Fibroblast of skin of left quadriceps (primary cell): ENCODE data around the gene C4orf51.
"Not testable (repeated sequence)": the region's sequence is repeated elsewhere in the genome, so short reads cannot be mapped to it uniquely, and the experiment has no call there.

Experiments
- DNase-seq, 2 experiments: peaks; one replicate each; pipeline ENCODE4 v3.0.0-alpha.2; 2013; ENCODE audit warnings: low read depth in 2 of 2

The C4orf51 gene

DNA sequence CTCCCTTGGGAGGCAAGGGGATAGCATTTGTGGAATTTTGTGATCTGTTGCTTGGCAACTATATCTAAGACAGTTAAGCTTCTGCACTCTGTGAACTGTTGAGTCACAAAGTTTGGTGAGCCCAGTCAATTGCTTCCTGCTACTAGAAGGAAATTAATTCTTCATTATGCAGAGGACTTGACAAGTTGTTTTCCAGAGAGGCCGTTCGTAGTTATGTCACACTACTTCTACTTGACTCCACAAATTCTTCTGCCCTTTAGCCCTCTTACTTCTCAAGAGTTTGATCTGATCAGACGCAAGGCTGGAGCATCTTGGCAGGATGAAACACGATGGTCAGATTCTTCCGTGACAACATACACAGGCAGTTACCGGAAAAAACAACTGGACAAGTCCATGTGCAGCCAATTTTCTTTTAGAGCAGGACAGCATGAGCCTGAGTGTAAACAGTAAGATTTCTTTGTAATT, at the start of gene C4orf51:
TSS of gene C4orf51 (plus strand) at position 156 of the 465 bp plus-strand sequence. CDS start at position 214, 58 bp downstream.
- DNase-seq, result peak in 1 of 2 experiments; percentile 18

DNA sequence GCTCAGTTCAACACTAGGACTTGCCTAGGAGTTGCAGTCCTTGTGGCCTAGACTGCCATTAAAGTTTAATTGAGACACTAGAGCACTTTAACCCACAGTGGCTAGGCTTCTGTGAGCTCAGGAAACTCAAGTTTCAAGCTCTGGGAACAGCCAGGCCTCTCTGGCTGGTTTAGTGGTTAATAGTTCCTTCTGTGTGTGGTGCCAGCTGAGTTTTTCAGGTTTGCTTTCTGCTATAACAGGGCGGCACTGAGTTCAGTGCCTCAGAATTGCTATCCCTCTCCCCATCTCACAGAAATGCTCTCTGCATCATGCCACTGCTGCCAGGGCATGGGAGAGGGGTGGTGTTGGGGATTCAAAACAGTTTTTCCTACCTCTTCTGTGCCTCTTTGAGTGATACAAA, 44.8 kb upstream of the C4orf51 start:
- no peak for DNase-seq

GRCh38 chr4:145635630-145636029, 44.3 kb upstream of the C4orf51 start:
- DNase-seq, result no peak

DNA sequence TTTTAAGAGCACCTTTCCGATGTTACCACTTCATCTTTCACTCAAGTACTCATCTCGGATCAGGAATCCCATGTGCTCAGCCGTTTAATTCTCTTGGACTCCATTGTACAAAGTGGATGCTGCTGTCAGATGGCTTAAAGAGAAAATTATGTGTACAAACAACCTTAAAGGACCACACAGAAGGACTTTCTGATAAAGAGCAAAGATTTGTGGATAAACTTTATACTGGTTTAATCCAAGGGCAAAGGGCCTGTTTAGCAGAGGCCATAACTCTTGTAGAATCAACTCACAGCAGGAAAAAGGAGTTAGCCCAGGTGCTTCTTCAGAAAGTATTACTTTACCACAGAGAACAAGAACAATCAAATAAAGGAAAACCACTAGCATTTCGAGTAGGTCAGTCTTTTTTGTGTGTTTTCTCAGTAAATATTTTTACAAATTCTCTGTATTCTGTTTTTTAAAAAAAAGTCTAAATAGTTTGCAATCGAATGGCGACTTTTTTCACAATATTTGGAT, 40.7 kb upstream of the C4orf51 start:
- DNase-seq, result no peak

GRCh38 chr4:145640236-145640635, 39.7 kb upstream of the C4orf51 start:
- peak in 1 of 2 experiments; percentile 29 for DNase-seq

DNA sequence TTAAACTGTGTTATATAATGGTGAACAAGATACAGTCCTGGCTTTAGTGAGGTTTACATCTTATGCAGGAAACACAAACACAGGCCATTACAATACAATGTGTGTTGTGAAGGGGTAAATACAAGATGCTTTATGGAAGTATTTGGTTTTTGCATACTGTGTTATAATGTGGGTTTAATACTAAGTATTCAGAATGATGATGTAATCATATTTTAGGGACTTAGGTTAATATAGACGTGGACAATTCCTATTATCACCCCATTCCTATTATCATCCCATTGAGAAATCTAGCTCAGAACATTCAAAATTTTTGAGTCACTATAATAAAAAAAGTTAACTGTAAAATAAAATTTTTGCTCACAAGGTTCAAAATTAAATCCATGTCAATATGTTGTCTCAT, 36.7 kb upstream of the C4orf51 start:
- no peak for DNase-seq

DNA sequence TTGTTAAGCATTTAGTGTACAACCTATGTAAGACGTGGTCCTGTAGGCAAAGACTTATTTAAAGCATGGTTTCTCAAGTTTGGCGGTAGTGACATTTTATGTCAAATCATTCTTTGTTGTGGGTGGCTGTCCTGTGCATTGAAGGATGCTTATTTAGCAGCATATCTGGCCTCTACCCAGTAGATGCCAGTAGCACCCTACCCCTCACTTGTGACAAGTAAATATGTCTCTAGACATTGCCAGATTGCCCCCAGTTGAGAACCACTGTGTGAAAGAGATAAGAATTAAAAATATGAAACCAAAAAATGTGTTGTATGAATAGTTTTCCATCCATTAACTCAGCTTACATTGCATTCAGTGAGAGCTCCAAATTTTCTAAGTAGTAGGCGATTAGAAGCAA, 35.2 kb upstream of the C4orf51 start:
- no peak for DNase-seq

GRCh38 chr4:145656156-145656555, 23.8 kb upstream of the C4orf51 start:
- no peak for DNase-seq

- no peak for DNase-seq
These were observed 19.9 kb upstream of the C4orf51 start for GRCh38 chr4:145660064-145660463.

DNA sequence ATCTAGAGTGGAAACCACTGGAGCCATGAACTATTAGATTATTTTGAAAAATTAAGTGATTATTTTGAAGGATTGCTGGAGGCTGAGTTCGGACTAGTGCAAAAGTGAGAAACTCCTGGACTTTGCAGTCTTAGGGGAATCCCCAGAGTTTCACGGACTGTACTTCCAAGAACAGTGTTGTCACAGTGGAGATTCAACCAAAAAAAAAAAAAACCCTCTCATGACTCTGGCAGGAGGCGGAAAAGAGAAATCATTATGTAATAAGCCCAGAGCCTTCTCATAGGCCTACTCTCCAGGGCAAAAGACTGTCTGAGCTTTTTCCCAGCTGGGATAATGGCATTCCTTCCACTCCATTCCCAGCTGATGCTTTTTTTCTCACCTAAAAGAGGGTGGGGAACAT, 16.8 kb upstream of the C4orf51 start:
- no peak for DNase-seq

DNA sequence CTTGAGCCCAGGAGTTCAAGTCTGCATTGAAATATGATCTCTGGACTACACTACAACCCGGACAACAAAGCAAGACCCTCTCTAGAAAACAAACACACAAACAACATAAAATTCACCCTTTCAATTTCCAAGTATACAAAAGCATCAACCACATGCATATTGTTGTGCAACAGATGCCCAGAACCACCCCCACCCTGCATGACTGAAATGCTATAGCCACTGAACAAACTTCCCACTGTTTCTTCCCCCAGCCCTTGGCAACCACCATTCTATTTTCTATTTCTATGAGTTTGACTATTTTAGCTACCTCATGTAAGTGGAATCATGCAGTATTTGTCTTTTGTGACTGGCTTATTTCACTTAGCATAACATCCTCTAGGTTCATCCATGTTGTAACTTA, 14.2 kb upstream of the C4orf51 start:
- no peak for DNase-seq

GRCh38 chr4:145670422-145670821, 9.5 kb upstream of the C4orf51 start:
- DNase-seq, result no peak

DNA sequence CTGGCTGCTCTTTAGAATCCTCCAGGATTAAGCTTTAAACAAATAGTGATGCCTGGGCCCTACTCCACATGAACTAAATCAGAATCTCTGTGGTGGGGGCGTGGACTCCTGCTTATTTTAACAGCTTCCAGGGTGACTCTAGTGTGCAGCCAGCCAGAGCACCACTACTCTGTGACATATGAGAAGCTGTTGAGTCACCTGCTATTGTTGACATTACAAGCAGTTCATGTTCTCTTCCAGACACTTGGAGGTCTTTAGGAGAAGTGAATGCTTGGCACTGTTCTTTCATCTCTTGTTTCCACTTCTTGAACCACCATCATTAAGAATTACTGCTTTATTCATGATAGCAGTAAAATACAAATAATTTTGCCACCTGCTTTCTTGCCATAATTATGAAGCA, 426 bp upstream of the C4orf51 start:
- DNase-seq, result peak; percentile 32 to 38

DNA sequence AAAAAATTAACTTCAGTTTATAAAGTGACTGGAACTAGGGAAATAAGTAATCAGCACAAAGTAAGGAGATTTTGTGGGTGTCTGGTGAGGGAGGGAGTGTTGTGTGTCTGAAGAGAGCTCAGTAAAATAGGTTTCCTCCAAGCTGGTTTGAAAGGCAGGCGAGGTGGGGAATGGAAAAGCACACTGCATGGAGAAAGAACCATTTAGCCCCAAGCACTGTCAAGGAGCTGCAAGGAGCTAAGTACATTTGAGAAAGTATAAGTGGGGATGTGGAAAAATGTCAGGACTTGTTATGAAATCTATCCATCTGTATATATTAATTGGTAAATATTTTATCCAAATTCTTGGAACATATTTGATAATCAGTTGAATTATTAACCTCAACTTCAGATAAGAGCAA, 956 bp downstream of the C4orf51 start:
- no peak for DNase-seq

- DNase-seq, result no peak
These were observed 1.6 kb downstream of the C4orf51 start for GRCh38 chr4:145681518-145681917.

DNA sequence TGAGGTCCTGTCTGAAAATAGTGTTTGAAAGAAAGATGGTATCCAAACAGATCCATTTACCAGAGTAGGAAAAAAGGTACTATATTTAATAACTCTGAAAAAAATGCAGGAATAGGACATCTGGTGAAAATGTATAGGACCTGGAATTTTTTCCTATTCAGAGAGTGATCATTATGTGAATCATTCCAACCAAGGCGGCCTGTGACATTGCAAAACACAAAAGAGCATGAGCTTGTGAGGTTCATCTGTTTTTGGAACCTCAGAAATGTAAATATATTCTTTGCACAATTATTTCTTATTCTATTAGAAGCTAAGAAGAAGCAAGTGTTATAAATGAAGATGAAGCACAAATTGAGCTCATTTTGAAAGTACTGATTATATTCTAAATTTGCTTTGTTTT, 2.0 kb downstream of the C4orf51 start:
- DNase-seq, result peak in 1 of 2 experiments; percentile 7

DNA sequence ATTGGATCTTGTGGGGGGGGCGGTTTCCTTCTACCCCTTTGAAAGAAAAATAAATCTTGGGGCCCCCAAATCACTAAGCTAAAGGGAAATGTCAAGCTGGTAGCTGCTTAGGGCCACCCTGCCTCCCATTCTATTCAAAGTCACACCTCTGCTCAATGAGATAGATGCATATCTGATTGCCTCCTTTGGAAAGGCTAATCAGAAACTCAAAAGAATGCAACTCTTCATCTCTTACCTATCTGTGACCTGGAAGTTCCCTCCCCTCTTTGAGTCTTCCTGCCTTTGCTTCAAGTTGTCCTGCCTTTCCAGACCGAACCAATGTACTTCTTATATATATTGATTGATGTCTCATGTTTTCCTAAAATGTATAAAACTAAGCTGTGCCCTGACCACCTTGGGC, 7.0 kb downstream of the C4orf51 start:
- no peak for DNase-seq

- DNase-seq, result no peak
These were observed 10.7 kb downstream of the C4orf51 start for GRCh38 chr4:145690610-145691009.

DNA sequence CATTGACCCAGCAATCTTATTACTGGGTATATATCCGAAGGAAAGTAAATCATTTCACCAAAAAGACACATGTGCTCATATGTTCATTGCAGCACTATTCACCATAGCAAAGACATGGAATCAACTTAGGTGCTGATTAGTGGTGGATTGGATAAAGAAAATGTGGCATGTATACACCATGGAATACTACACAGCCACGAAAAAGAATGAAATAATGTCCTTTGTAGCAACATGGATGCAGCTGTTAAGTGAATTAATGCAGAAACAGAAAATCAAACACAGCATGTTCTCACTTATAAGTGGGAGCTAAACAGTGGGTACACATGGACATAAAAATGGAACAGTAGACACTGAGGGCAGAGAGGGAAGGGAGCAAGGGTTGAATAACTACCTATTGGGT, 11.5 kb downstream of the C4orf51 start:
- DNase-seq, result not testable (repeated sequence)

GRCh38 chr4:145694929-145695328, 15.0 kb downstream of the C4orf51 start:
- DNase-seq, result no peak

- no peak for DNase-seq
These were observed 17.4 kb downstream of the C4orf51 start for GRCh38 chr4:145697332-145697731.

DNA sequence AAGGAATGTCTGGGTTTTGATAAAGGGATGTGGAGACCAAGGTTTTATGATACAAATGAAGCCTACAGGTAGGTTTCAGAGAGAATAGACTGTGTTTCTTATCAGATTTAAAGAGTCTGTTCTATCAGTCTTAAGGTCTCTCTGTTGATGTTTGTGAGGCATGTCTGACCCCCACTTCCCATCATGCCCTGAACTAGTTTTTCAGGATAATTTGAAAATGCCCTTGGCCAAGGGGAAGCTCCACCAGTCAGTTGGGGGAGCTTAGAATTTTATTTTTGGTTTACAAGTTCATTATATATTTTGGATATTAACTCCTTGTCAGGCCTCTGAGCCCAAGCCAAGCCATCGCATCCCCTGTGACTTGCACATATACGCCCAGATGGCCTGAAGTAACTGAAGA, 18.6 kb downstream of the C4orf51 start:
- DNase-seq, result no peak

DNA sequence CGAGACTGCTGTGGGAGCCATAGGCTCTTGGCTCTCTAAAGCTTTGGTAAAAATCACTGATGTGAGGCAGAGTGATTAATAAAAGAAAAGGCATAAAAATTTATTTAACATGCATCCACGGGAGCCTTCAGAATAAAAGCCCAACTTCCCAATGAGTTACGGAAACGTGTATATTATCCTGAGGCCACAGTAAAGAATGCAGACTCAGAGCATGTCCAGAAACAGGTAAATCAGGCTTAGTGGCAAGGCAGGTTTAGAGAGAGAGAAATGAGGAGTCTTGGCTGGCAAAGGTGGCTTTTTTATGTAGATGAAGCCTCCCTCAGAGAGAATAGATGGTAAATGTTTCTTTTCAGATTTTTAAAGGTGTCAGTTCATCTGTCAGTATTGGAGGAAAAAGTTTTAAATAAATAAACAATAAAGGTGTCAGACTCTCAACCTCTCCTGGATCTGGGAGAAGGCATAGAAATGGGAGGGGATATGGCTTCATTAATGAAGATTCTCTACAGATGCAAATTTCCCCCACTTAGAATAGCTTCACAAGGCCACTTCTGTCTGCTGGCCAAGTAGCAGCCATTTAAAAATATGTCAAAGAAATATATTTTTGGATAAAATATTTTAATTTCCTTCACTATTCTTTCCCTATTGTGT, 24.0 kb downstream of the C4orf51 start:
- no peak for DNase-seq

GRCh38 chr4:145709336-145709735, 29.4 kb downstream of the C4orf51 start:
- no peak for DNase-seq
